ENCODE results near the gene CZIB. TPM values are rescaled to one million over a fixed set of nuclear protein-coding genes. Genes with fewer than 3 reads are reported as not detected.

The CZIB gene
- total RNA-seq, 4 donors from 2014 or later = 38.3 to 51.4 (median 44.9) TPM

DNA sequence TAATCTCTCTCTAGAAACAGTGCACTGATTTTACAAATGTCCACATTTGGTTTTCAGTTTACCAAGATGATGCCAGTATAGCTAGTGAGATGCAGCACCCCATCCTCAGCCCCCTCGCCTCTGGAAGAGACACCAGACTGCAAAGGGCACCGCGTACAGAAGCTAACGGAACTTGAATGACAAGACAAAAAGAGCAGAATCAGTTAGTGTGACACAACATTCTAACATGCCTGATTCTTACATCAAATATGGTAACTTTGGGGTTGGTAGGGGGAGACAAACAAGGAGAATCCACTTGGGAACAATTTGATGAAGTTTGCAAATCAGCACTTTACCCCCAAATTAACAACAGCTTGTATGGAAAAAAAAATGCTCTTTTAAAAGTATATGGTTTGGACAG, 21.9 kb upstream of the CZIB start:
- TF ChIP-seq, protein P1, sequence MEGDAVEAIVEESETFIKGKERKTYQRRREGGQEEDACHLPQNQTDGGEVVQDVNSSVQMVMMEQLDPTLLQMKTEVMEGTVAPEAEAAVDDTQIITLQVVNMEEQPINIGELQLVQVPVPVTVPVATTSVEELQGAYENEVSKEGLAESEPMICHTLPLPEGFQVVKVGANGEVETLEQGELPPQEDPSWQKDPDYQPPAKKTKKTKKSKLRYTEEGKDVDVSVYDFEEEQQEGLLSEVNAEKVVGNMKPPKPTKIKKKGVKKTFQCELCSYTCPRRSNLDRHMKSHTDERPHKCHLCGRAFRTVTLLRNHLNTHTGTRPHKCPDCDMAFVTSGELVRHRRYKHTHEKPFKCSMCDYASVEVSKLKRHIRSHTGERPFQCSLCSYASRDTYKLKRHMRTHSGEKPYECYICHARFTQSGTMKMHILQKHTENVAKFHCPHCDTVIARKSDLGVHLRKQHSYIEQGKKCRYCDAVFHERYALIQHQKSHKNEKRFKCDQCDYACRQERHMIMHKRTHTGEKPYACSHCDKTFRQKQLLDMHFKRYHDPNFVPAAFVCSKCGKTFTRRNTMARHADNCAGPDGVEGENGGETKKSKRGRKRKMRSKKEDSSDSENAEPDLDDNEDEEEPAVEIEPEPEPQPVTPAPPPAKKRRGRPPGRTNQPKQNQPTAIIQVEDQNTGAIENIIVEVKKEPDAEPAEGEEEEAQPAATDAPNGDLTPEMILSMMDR (IDR thresholded peaks at IDR 0.05 in 4 of 5, conservative IDR thresholded peaks at IDR 0.05 in 1 of 5) = no peak
- TF ChIP-seq POLR2A (IDR thresholded peaks at IDR 0.05) = no peak
- no peaks in the 10 kb centered on the region for H3K36me3 ChIP-seq
- intact Hi-C loops (cut with DNase I; ENCODE audit: low total_unique reads) (no loop called here), in situ Hi-C loops (cut with MboI; ENCODE audit: low sequenced_read_pairs in 4 of 4) (no loop called here)
- H3K27me3 ChIP-seq = peaks cover 0 to 4% (median 0%) of the 10 kb centered on the region in 3 donors
- H3K4me3 ChIP-seq = no peak overlapping the region
- no peak for ATAC-seq
- H3K27ac ChIP-seq = no peak overlapping the region
- H3K9me3 ChIP-seq = no peaks in the 10 kb centered on the region
- no peak for DNase-seq
- H3K4me1 ChIP-seq = peaks cover 9 to 11% of the 10 kb centered on the region in 2 donors

- in situ Hi-C loops (cut with MboI; ENCODE audit: low sequenced_read_pairs in 4 of 4) = no loop called here
- Histone ChIP-seq H3K9me3 (no peaks in the 10 kb centered on the region), H3K27me3 (peaks cover 0 to 4% (median 0%) of the 10 kb centered on the region in 3 donors), H3K27ac (no peak overlapping the region), H3K4me3 (no peak overlapping the region), H3K36me3 (no peaks in the 10 kb centered on the region), H3K4me1 (peaks cover 14 to 16% of the 10 kb centered on the region in 2 donors)
- DNase-seq (no peak), ATAC-seq (no peak)
- intact Hi-C loops (cut with DNase I; ENCODE audit: low total_unique reads) = no loop called here
- TF ChIP-seq, protein P1 (IDR thresholded peaks at IDR 0.05 in 4 of 5, conservative IDR thresholded peaks at IDR 0.05 in 1 of 5) = no peak
- TF ChIP-seq POLR2A (IDR thresholded peaks at IDR 0.05) = no peak
These were observed 21.4 kb upstream of the CZIB start for GRCh38 chr1:53241828-53242227.

- in situ Hi-C loops (cut with MboI; ENCODE audit: low sequenced_read_pairs in 4 of 4) (no loop called here), intact Hi-C loops (cut with DNase I; ENCODE audit: low total_unique reads) (loop anchor here (1.0 to 2.0 kb wide), 2 partner anchors 18 to 42 kb away; partner anchors contain the start of genes CPT2 and CZIB)
- H3K4me3 ChIP-seq = peak within 1 kb of the TSS; percentile 66 to 98 (median 84)
- H3K27ac ChIP-seq = peak within 1 kb of the TSS; percentile 77 to 82 (median 81)
- H3K4me1 ChIP-seq = peaks cover 19 to 21% of the 10 kb centered on the region in 2 donors
- peak; percentile 94 to 95 for ATAC-seq
- no peaks in the 10 kb centered on the region for H3K27me3 ChIP-seq
- TF ChIP-seq, protein P1 (IDR thresholded peaks at IDR 0.05 in 4 of 5, conservative IDR thresholded peaks at IDR 0.05 in 1 of 5) = peak in 1 of 5 experiments; percentile 16
- peak; percentile 57 to 69 for TF ChIP-seq POLR2A (IDR thresholded peaks at IDR 0.05)
- peak; percentile 80 to 88 for DNase-seq
- no peaks in the 10 kb centered on the region for H3K9me3 ChIP-seq
- H3K36me3 ChIP-seq = peaks cover 0 to 22% of the 10 kb centered on the region in 2 donors
These were observed 18.0 kb upstream of the CZIB start, which contains the start of gene MAGOH for GRCh38 chr1:53238197-53239155. Gene MAGOH (minus strand): TSS chr1:53238518. CDS start chr1:53238448, 70 bp downstream.

GRCh38 chr1:53237638-53238037, 17.2 kb upstream of the CZIB start:
- TF ChIP-seq POLR2A (IDR thresholded peaks at IDR 0.05) = no peak
- TF ChIP-seq, protein P1 (IDR thresholded peaks at IDR 0.05 in 4 of 5, conservative IDR thresholded peaks at IDR 0.05 in 1 of 5) = no peak
- Histone ChIP-seq H3K36me3 (peaks cover 0 to 31% of the 10 kb centered on the region in 2 donors), H3K27me3 (no peaks in the 10 kb centered on the region), H3K4me3 (peak overlapping the region; percentile 66 to 98 (median 84)), H3K9me3 (no peaks in the 10 kb centered on the region), H3K27ac (peak overlapping the region in 3 of 4 donors; percentile 77 to 81 (median 81)), H3K4me1 (peaks cover 19 to 21% of the 10 kb centered on the region in 2 donors)
- DNase-seq (no peak), ATAC-seq (no peak)
- in situ Hi-C loops (cut with MboI; ENCODE audit: low sequenced_read_pairs in 4 of 4) (no loop called here), intact Hi-C loops (cut with DNase I; ENCODE audit: low total_unique reads) (loop anchor here (1.0 to 2.0 kb wide), 2 partner anchors 17 to 41 kb away; partner anchors contain the start of genes CPT2 and CZIB)
